K562 (cell line): ENCODE measurements around the gene KIAA0513. TPM values are rescaled to one million over a fixed set of nuclear protein-coding genes. Genes with fewer than 3 reads are reported as not detected.

ENCODE experiments used
- CEBPG ChIP-seq, 3 experiments: fragments of 200-800 bp in 1 of 3; sonication (Bioruptor generic) in 1 of 3; sonication (generic) in 1 of 3; formaldehyde crosslinking in 1 of 3; IDR thresholded peaks in 2 of 3; conservative IDR thresholded peaks in 1 of 3; 2 replicates each; pipeline versions ENCODE4 v1.6.1 to v1.8.0; 2016 to 2022; ENCODE audit warnings: missing compliant biosample characterization in 2 of 3, missing genetic modification characterization in 2 of 3, mild to moderate bottlenecking in 1 of 3, missing genetic modification reagents in 1 of 3
- E2F3 ChIP-seq: fragments of 250-450 bp; sonication (Bioruptor Pico); IDR thresholded peaks from 2 replicates; pipeline ENCODE4 v1.4.0; 2020; ENCODE audit warnings: mild to moderate bottlenecking
- GATA2 ChIP-seq: sonication (generic); formaldehyde crosslinking; IDR thresholded peaks from 2 replicates; pipeline ENCODE4 v1.4.0; 2020; ENCODE audit warnings: mild to moderate bottlenecking, missing genetic modification reagents
- GATAD2B ChIP-seq: fragments of 450-650 bp; IDR thresholded peaks from 2 replicates; pipeline ENCODE4 v1.6.1; 2017; ENCODE audit warnings: mild to moderate bottlenecking, borderline replicate concordance
- HNRNPLL ChIP-seq: fragments of 200-400 bp; formaldehyde crosslinking; IDR thresholded peaks from 2 replicates; pipeline ENCODE4 v1.6.1; 2017; ENCODE audit warnings: low read length, low read depth, mild to moderate bottlenecking; ENCODE audit not compliant: poor library complexity, severe bottlenecking
- ILK ChIP-seq: fragments of 450-650 bp; IDR thresholded peaks from 2 replicates; pipeline ENCODE4 v1.6.1; 2016; ENCODE audit warnings: missing genetic modification characterization, low read depth, mild to moderate bottlenecking, missing compliant biosample characterization, moderate library complexity, borderline replicate concordance
- MAFK ChIP-seq: IDR thresholded peaks from 2 replicates; pipeline ENCODE4 v1.6.1; 2011; ENCODE audit warnings: low read length, improper control_type of control experiment
- MAZ ChIP-seq, 2 experiments: fragments of 450-650 bp in 1 of 2; sonication (generic) in 1 of 2; formaldehyde crosslinking; IDR thresholded peaks in 1 of 2; conservative IDR thresholded peaks in 1 of 2; 2 replicates each; pipeline versions ENCODE4 v1.4.0 to v1.5.0; 2020; ENCODE audit warnings: mild to moderate bottlenecking in 1 of 2, missing genetic modification reagents in 1 of 2
- MEF2A ChIP-seq: IDR thresholded peaks from 2 replicates; pipeline ENCODE4 v1.6.1; 2011; ENCODE audit warnings: low read depth, mild to moderate bottlenecking, low read length, moderate library complexity; ENCODE audit not compliant: control insufficient read depth
- MTF1 ChIP-seq: fragments of 250-450 bp; sonication (Bioruptor Pico); IDR thresholded peaks from 2 replicates; pipeline ENCODE4 v1.9.0; 2021; ENCODE audit warnings: moderate library complexity, mild to moderate bottlenecking, inconsistent platforms, borderline replicate concordance
- NR2C1 ChIP-seq, 2 experiments: fragments of 450-650 bp; IDR thresholded peaks; 2 replicates each; pipeline ENCODE4 v1.6.1; 2017; ENCODE audit warnings: mild to moderate bottlenecking in 2 of 2, antibody characterized with exemption in 1 of 2, inconsistent platforms in 1 of 2, missing compliant biosample characterization in 1 of 2, missing genetic modification characterization in 1 of 2
- RNF2 ChIP-seq: sonication (generic); IDR thresholded peaks from 2 replicates; pipeline ENCODE4 v1.6.1; 2016
- RUNX1 ChIP-seq: sonication (generic); IDR thresholded peaks from 2 replicates; pipeline ENCODE4 v1.6.1; 2016; ENCODE audit warnings: antibody characterized with exemption, low read depth
- ZNF124 ChIP-seq: sonication (generic); formaldehyde crosslinking; IDR thresholded peaks from 2 replicates; pipeline ENCODE4 v1.8.1; 2022; ENCODE audit warnings: missing genetic modification reagents
- ZNF277 ChIP-seq: fragments of 250-450 bp; sonication (Bioruptor Pico); IDR thresholded peaks from 2 replicates; pipeline ENCODE4 v1.8.0; 2022; ENCODE audit warnings: inconsistent platforms, mild to moderate bottlenecking, moderate library complexity, borderline replicate concordance
- ZNF407 ChIP-seq: fragments of 450-650 bp; IDR thresholded peaks from 2 replicates; pipeline ENCODE4 v1.6.1; 2016; ENCODE audit warnings: low read depth
- ZNF583 ChIP-seq: fragments of 250-450 bp; sonication (Bioruptor Pico); IDR thresholded peaks from 2 replicates; pipeline ENCODE4 v1.4.0; 2020
- ZNF707 ChIP-seq: fragments of 250-450 bp; sonication (Bioruptor Pico); conservative IDR thresholded peaks from 2 replicates; pipeline ENCODE4 v1.8.0; 2022; ENCODE audit warnings: inconsistent platforms, mild to moderate bottlenecking, moderate library complexity
- polyA plus RNA-seq, 8 experiments: library from polyadenylated mRNA; depleted of rRNA in 4 of 8; stranded (reverse) in 5 of 8; unstranded in 3 of 8; fragments of >200 nt; fragmentation: Nextera tagmentation in 2 of 8; fragmentation: Illumina TruSeq in 1 of 8; extraction: Ambion mirVana in 2 of 8; extraction: Trizol in 1 of 8; gene quantifications; 2 replicates each; pipeline versions ENCODE4 v1.2.1 to v1.2.3, GENCODE V29; 2011 to 2014; ENCODE audit warnings: inconsistent platforms in 1 of 8, missing spikeins in 1 of 8
- total RNA-seq, 7 experiments: library from RNA; depleted of rRNA in 6 of 7; stranded (reverse); fragments of >200 nt in 6 of 7; fragmentation: Illumina TruSeq in 2 of 7; extraction: Trizol in 2 of 7; gene quantifications; 2 replicates each; pipeline versions ENCODE4 v1.2.1 to v1.2.3, GENCODE V29; 2011 to 2021; ENCODE audit warnings: low replicate concordance in 1 of 7

The KIAA0513 gene
- total and polyA plus RNA-seq, 9 of the 15 experiments (the other 6 are each of a cell fraction or from before 2014, with no cell fraction given), result 0.18 to 13.7 (median 10.2) TPM

GRCh38 chr16:85025781-85026653, 1.6 kb upstream of the KIAA0513 start (continued):
- no peak for TF ChIP-seq ZNF277 (CRISPR knock-in tag)
- TF ChIP-seq MAFK, result peak; percentile 80
- 0 out of 4 replicates have a peak, but pooled peaks of 1 of the 2 experiments have one; percentile 28 for TF ChIP-seq MAZ (CRISPR knock-in tag; conservative IDR thresholded peaks at IDR 0.05 in 1 of 2, IDR thresholded peaks at IDR 0.05 in 1 of 2)
- TF ChIP-seq MTF1, result no peak
- TF ChIP-seq RUNX1, result no peak
- TF ChIP-seq ZNF707, result no peak
- no peak for TF ChIP-seq GATA2 (CRISPR knock-in tag)
- TF ChIP-seq ZNF583 (CRISPR knock-in tag), result no peak
- no peak for TF ChIP-seq GATAD2B
- peak; percentile 53; the same call in 1 of the 2 replicates for TF ChIP-seq NR2C1 (IDR thresholded peaks at IDR 0.05)
- TF ChIP-seq NR2C1 (tag; IDR thresholded peaks at IDR 0.05), result no peak; the same call in 1 of the 2 replicates
- no peak for TF ChIP-seq ILK (tag)
- TF ChIP-seq CEBPG (CRISPR knock-in tag; IDR thresholded peaks at IDR 0.05), result no peak
- TF ChIP-seq CEBPG (tag; conservative IDR thresholded peaks at IDR 0.05 in 1 of 2, IDR thresholded peaks at IDR 0.05 in 1 of 2), result no peak
- TF ChIP-seq RNF2, result no peak
- TF ChIP-seq ZNF407, result no peak
- TF ChIP-seq ZNF124 (CRISPR knock-in tag), result no peak
- no peak for TF ChIP-seq HNRNPLL
- no peak for TF ChIP-seq E2F3 (CRISPR knock-in tag)
- no peak for TF ChIP-seq MEF2A
